ENCODE results near the gene CCDC188. TPM values are rescaled to one million over a fixed set of nuclear protein-coding genes. Genes with fewer than 3 reads are reported as not detected.
"Not testable (repeated sequence)": the region's sequence is repeated elsewhere in the genome, so short reads cannot be mapped to it uniquely, and the experiment has no call there.

CCDC188 gene
- total and polyA plus RNA-seq, 2 donors: 0.69 to 0.90 TPM

DNA sequence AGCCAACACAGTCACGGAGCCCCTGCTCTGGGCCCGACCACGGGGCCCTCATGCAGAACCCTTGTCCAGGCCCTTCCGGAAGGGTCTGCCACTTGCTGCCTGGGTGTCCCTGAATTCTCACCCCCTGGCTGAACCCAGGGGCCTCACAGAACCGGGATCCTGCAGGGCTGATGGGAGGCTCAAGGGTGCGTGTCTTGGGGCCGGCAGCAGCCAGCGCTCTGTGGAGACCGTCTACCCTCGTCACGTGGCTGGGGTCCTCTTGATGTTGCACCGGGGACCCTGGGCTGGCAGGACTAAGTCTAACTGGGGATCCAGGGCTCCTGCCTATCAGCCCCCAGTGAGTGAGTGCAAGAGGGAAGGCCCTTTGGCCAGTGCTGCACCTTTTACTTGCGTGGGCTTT, 19.3 kb upstream of the CCDC188 start:
- 94% methylated on average over 13 of the region's 13 CpGs for WGBS
- no peaks in the 10 kb centered on the region for H3K4me1 ChIP-seq (ENCODE audit: insufficient read depth)
- no peak for DNase-seq (ENCODE audit: extremely low spot score)
- no peaks in the 10 kb centered on the region for H3K36me3 ChIP-seq (ENCODE audit: insufficient read depth)
- H3K27ac ChIP-seq (ENCODE audit: low read depth): no peak overlapping the region
- no peak overlapping the region for H3K4me3 ChIP-seq (ENCODE audit: low read depth, low read length)

DNA sequence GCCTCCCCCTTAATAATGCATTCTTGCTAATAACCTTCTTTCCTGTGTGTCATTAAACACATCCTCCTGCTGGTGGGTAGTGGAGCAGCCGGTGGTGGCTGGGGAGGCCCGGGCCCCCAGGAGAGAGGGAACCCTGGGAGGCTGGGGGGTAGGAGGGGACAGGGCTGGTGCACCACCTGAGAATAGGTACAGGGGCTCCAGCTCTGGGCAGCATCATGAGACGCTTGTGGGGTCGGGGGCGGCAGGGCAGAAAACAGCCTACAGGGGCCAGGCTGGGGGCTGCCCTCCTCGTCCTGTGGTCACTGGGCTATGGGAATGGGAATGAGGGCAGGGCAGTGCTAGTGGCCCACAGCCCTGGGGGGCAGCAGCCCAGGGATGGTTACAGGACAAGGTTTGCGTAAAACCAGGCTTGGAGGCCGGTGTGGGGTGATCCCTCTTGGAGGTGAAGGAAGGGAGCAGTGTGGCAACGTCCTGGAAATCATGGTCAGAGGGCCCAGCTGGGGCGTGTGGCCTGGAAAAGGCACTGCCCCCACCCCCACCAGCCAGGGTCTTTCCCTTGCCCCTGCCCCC, 18.5 kb upstream of the CCDC188 start:
- Histone ChIP-seq H3K4me3 (ENCODE audit: low read depth, low read length) (no peak overlapping the region), H3K27ac (ENCODE audit: low read depth) (no peak overlapping the region), H3K4me1 (ENCODE audit: insufficient read depth) (no peaks in the 10 kb centered on the region), H3K36me3 (ENCODE audit: insufficient read depth) (no peaks in the 10 kb centered on the region)
- 85% methylated on average over 10 of the region's 10 CpGs for WGBS
- DNase-seq (ENCODE audit: extremely low spot score): no peak

DNA sequence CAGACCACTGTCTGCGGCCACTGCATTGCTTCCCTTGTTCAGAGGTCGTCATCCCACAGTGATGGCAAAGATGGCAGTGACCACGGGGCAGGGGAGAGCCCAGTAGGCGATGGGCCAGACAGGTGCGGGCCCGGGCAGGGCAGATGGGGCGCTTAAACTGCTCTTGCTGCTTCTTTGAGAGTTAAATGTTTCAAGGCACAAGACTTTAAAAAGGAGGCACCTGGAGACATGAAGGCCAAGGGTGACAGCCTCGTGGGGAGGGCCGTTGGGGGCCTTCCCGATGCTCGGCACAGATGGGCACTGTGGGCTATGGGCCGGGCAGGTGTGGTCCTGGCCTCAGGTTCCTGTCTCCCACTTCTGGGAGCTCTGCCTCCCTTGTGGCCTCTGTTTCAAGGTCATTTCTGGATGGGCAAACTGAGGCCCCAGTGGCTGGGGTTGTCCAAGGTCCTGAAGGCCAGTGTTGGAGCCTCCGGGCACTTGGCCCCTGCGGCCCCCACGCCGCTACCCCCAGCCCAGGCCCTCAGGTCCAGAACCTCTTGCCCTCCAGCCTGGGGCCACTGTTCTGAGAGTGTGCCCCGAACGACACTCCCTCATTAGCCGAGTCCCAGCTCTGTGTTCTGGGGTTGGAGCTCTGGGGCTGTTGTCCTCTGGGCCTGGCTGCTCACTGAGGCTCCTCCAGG, 16.9 kb upstream of the CCDC188 start:
- Histone ChIP-seq H3K36me3 (ENCODE audit: insufficient read depth) (no peaks in the 10 kb centered on the region), H3K27ac (ENCODE audit: low read depth) (no peak overlapping the region), H3K4me3 (ENCODE audit: low read depth, low read length) (no peak overlapping the region), H3K4me1 (ENCODE audit: insufficient read depth) (no peaks in the 10 kb centered on the region)
- WGBS: 76% methylated on average over 19 of the region's 19 CpGs
- no peak for DNase-seq (ENCODE audit: extremely low spot score)

DNA sequence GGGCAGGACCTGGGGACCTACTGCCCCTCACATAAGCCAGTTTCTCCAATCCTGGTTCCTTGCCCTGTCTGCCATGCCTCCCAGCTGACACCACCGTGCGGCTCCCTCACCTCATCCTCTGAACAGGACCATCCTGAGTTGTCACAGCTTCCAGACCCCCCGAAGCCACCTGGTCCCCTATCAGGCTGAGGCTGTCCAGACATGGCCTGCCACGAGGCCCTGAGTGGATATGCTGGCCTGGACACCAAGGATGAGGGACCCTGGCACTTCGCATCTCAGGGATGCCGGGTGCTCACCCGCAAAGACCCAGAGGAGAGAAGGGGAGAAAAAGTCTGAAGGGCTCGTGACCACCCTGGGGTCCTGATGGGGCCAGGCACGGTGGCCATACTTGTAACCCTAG, 15.8 kb upstream of the CCDC188 start:
- WGBS: 90% methylated on average over 9 of the region's 9 CpGs
- H3K36me3 ChIP-seq (ENCODE audit: insufficient read depth): no peaks in the 10 kb centered on the region
- DNase-seq (ENCODE audit: extremely low spot score): no peak
- no peak overlapping the region for H3K4me3 ChIP-seq (ENCODE audit: low read depth, low read length)
- H3K4me1 ChIP-seq (ENCODE audit: insufficient read depth): no peaks in the 10 kb centered on the region
- H3K27ac ChIP-seq (ENCODE audit: low read depth): no peak overlapping the region

DNA sequence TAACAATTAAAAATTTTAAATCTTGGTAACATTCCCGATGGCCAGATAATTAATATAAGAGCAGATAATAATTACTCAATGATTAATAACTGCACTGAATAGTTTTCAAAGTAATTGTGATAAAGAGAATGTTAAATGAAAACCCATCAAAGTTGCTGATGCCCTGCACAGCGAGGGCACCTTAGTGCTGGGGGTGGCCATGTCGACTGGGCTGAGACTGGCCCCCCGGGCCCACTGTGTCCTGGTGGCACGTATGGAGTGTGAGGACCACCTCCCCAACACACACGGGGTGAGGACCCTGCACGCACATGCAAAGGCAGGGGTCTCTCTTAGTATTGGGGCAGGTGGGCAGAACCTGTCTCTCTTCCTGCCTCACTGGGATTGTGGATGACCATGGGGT, 15.1 kb upstream of the CCDC188 start:
- WGBS: 86% methylated on average over 7 of the region's 7 CpGs
- no peaks in the 10 kb centered on the region for H3K36me3 ChIP-seq (ENCODE audit: insufficient read depth)
- H3K27ac ChIP-seq (ENCODE audit: low read depth): no peak overlapping the region
- no peak overlapping the region for H3K4me3 ChIP-seq (ENCODE audit: low read depth, low read length)
- H3K4me1 ChIP-seq (ENCODE audit: insufficient read depth): no peaks in the 10 kb centered on the region
- DNase-seq (ENCODE audit: extremely low spot score): no peak

DNA sequence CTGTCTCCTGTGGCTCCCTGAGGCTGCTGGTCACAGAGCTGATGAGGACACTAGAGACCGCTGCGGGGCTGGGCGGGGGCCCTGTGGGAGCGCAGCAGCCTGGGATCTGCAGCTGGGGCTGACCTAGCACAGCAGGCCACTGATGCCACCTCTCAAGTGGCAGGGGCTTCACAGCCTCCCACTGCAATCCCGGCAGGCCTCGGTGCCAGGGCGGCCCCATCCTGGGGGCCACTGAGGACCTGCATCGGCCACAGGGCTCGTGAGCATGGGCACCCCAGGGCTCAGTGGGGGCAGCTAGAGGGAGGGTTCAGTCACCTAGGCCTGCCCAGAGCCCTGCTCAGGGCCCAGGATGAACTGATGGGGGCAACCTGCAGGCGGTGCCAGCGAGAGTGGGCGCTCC, 14.6 kb upstream of the CCDC188 start:
- DNase-seq (ENCODE audit: extremely low spot score): no peak
- Histone ChIP-seq H3K36me3 (ENCODE audit: insufficient read depth) (no peaks in the 10 kb centered on the region), H3K4me1 (ENCODE audit: insufficient read depth) (no peaks in the 10 kb centered on the region), H3K27ac (ENCODE audit: low read depth) (no peak overlapping the region), H3K4me3 (ENCODE audit: low read depth, low read length) (no peak overlapping the region)
- 93% methylated on average over 12 of the region's 12 CpGs for WGBS

DNA sequence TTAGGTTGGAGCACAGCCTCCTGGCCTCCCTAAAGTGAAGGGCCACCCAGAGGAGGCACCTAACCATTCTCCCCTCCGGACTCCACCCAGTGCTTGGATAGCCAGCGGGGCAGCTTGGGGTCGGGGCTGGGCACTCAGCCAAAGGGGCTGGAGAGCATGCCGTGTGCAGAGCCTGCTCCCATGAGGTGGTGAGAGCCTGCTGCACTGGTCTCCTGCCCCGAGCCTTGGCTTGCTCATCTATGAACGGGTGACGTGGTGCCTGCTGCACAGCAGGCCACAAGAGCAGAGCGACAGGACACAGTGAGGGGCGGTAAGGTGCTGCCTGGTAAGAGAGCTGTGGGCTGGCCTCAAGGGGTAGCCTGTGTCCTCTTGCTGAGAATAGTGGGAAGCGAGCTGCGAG, 14.0 kb upstream of the CCDC188 start:
- Histone ChIP-seq H3K36me3 (ENCODE audit: insufficient read depth) (no peaks in the 10 kb centered on the region), H3K4me3 (ENCODE audit: low read depth, low read length) (no peak overlapping the region)
- WGBS: 65% methylated on average over 11 of the region's 11 CpGs

DNA sequence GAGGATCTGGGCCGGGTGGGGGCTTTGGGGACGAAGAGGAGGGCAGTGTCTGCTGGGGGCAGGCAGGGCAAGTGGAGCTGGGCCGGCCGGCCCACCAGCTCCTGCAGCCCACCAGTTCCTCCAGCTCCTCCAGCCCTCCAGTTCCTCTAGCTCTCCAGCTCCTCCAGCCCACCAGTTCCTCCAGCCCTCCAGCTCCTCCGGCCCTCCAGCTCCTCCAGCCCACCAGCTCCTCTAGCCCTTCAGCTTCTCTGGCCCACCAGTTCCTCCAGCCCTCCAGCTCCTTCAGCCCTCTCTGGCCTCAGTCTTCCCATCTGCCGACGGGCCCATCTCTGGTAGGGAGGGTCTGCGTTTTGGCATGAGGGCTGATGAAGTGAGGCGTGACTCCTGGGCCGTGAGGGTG, 9.2 kb upstream of the CCDC188 start:
- DNase-seq (ENCODE audit: extremely low spot score): no peak
- 81% methylated on average over 10 of the region's 10 CpGs for WGBS
- no peak overlapping the region for H3K27ac ChIP-seq (ENCODE audit: low read depth)
- no peak overlapping the region for H3K4me3 ChIP-seq (ENCODE audit: low read depth, low read length)
- no peaks in the 10 kb centered on the region for H3K4me1 ChIP-seq (ENCODE audit: insufficient read depth)
- no peaks in the 10 kb centered on the region for H3K36me3 ChIP-seq (ENCODE audit: insufficient read depth)

More for the DNA sequence above, 14.0 kb upstream of the CCDC188 start:
- no peak for DNase-seq (ENCODE audit: extremely low spot score)
- H3K4me1 ChIP-seq (ENCODE audit: insufficient read depth): no peaks in the 10 kb centered on the region
- H3K27ac ChIP-seq (ENCODE audit: low read depth): no peak overlapping the region

DNA sequence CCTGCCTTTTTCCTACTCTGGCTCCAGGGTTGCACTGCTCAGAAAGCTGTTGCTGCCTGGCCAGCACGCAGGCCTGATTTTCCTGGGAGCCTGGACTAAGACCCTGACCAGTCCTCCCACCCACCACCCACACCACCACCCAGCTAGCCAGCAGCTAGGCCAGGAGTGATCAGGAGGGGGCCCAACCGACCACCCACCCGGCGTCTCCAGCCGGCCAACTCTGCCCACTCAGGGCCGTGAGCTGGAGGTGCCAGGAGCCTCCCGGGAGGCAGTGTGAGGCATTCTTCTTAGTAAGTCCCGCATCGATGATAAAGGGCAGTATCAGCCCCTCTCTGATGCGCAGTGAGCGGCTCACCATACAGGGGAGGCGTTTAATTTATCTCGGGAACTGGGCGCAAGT, 8.7 kb upstream of the CCDC188 start:
- H3K27ac ChIP-seq (ENCODE audit: low read depth); H3K36me3 ChIP-seq (ENCODE audit: insufficient read depth); H3K4me3 ChIP-seq (ENCODE audit: low read depth, low read length); H3K4me1 ChIP-seq (ENCODE audit: insufficient read depth); DNase-seq (ENCODE audit: extremely low spot score): not testable (repeated sequence)
- WGBS: 71% methylated on average over 10 of the region's 14 CpGs

DNA sequence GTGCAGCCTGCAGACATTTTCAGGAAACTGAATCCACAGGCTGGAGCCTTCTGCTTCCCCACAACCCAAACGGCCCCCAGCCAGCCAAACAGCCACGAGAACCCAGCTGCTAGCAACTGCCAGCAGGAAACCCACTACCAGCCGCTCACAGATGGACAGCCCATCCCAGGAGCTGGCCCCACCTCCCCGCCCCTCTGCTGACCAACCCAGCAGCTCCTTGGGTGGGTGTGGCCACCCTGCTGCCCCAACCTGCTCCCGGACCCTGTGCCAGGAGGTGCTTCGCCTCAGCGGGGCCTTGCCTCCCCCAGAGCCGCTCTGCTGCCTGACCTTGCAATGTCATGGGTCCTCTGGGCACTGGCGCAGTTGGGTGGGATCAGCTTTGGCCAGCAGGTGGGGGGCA, 8.2 kb upstream of the CCDC188 start:
- no peaks in the 10 kb centered on the region for H3K4me1 ChIP-seq (ENCODE audit: insufficient read depth)
- no peak for DNase-seq (ENCODE audit: extremely low spot score)
- H3K27ac ChIP-seq (ENCODE audit: low read depth): no peak overlapping the region
- WGBS: 41% methylated on average over 9 of the region's 9 CpGs
- no peak overlapping the region for H3K4me3 ChIP-seq (ENCODE audit: low read depth, low read length)
- H3K36me3 ChIP-seq (ENCODE audit: insufficient read depth): no peaks in the 10 kb centered on the region

DNA sequence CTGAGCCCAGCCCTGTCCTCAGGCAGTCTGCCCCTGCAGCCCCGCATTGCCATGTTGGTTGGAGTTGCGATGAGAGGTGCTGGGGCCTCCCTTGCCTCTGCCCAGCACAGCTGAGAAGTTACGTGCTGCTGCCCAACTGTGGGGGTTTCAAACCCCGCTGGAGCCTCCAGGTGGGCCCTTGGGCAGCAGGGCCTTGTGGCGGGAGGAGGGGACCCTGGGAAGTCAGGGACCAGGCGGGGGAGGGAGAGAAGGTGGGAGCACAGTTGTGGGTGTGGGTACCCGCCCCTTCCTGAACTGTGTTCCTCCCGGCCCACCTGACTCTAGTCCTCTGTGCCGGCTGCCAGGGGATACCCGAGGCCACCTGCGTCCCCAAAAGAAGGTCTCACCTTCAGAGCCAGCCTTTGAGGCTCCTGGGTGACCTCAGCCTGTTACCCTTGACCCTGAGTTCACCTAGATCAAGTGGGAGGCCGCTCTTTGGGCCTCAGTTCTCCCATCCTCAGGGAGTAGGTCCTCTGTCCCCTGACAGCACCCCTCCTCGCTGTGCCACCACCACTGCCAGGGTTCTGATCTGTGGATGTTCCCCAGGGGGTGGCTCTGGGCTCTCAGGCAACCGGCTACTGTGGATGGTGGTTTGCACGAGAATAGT, 7.7 kb upstream of the CCDC188 start:
- Histone ChIP-seq H3K36me3 (ENCODE audit: insufficient read depth) (no peaks in the 10 kb centered on the region), H3K27ac (ENCODE audit: low read depth) (no peak overlapping the region), H3K4me3 (ENCODE audit: low read depth, low read length) (no peak overlapping the region), H3K4me1 (ENCODE audit: insufficient read depth) (no peaks in the 10 kb centered on the region)
- no peak for DNase-seq (ENCODE audit: extremely low spot score)
- WGBS: 78% methylated on average over 15 of the region's 15 CpGs

DNA sequence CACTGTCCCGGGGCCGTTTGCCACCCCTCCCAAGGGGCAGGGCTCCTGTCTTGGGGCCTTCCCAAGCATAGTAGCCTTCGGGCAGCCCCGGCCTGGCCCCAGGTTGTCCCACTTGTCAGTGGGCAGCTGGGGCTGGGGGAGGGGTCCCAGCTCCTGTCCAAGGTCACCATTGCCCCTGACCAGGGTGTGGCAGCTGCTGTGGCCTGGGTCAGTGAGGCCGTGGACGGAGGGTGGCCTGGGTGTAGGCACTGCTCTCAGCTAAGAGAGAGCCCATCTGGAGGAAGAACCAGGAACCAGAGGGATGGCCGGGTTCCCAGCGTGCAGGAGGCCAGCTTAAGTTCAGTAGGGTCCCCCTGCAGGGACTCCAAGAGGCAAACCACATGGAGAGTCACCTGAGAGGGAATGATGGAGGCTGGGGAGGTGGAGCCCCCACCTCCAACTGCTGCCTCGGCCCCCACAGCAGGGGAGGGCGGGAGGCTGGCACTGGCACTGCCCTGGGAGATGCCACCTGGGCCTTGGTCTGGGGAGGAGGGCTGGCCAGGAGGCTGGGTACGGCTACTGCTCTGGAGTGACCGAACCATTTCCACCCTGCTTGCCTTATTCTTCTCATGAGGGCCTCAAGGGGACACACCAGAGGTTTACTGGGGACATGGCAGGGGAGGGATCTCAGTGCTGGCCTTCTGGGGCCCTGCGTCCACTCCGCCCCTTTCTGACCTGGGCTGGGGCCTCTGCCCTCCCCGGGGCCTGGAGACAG, 6.8 kb upstream of the CCDC188 start:
- Histone ChIP-seq H3K36me3 (ENCODE audit: insufficient read depth) (no peaks in the 10 kb centered on the region), H3K27ac (ENCODE audit: low read depth) (no peak overlapping the region), H3K4me1 (ENCODE audit: insufficient read depth) (no peaks in the 10 kb centered on the region), H3K4me3 (ENCODE audit: low read depth, low read length) (no peak overlapping the region)
- WGBS: 59% methylated on average over 15 of the region's 15 CpGs
- DNase-seq (ENCODE audit: extremely low spot score): no peak

DNA sequence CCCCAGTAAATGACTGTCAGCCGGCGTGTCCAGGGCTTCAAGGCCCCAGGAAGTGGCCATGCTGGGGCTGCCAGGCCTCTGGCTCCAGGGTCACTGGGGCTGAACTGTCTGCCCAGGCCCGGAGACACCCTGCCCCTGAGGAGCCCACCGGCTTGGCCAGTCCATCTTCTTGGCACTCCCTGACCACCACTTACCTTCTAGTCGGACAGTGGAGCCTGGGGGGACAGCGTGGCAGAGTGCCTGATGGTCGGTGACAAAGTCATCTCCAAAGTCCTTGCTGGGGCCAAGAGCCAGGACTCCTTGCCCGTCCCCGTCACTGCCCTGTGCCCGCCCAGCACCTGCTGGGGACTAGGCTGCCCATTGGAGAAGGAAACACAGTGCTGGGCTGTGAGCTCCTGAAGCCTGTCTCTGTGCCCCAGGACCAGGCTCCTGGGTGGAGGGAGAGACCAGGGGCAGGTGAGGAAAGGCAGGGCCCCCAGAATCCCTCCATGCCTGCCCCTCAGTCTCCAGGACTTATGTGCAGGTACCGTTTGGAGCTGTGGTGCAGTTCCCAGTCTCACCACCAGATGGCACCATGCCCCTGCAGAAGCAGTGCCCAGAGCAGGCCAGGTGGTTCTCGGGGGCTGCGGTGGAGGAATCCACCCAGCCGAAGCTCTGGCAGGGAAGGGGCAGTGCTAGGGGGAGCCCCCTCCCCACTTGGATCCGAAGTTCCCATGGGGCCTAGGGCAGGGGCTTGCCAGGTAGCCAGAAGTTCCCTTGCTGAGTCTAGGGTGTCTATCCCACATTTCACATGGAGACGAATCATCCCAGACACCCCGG, 6.0 kb upstream of the CCDC188 start:
- H3K36me3 ChIP-seq (ENCODE audit: insufficient read depth): no peaks in the 10 kb centered on the region
- no peak overlapping the region for H3K27ac ChIP-seq (ENCODE audit: low read depth)
- H3K4me3 ChIP-seq (ENCODE audit: low read depth, low read length): no peak overlapping the region
- 43% methylated on average over 17 of the region's 17 CpGs for WGBS
- no peaks in the 10 kb centered on the region for H3K4me1 ChIP-seq (ENCODE audit: insufficient read depth)
- DNase-seq (ENCODE audit: extremely low spot score): peak; percentile 35

Data from urinary bladder (tissue), 4 donors.